Raji (cell line): ENCODE results near the gene SIRT7.

Experiments used
- POLR2A ChIP-seq: IDR thresholded peaks from 2 replicates; pipeline ENCODE4 v1.6.1; 2011; ENCODE audit warnings: low read depth, low read length, control low read depth; ENCODE audit not compliant: insufficient read depth

Gene SIRT7

DNA sequence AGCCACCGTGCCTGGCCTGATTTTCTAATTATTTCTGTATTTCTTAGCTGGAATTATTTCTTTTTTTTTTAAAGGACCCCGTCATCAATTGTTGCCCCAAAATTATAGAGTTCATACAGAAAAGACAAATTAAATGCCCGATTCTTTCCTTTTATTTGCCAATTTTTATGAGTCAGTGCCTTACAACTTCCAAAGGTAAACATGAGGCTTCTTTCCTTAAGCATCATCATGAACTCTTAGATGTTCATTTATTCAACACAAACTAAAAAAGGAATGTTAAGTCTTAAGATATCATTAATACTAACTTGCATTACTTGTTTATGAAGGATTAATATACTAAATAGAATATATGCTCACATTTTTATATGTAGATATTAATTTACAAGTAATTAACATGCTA lies 39.7 kb downstream of the SIRT7 start:
- no peak for TF ChIP-seq POLR2A

DNA sequence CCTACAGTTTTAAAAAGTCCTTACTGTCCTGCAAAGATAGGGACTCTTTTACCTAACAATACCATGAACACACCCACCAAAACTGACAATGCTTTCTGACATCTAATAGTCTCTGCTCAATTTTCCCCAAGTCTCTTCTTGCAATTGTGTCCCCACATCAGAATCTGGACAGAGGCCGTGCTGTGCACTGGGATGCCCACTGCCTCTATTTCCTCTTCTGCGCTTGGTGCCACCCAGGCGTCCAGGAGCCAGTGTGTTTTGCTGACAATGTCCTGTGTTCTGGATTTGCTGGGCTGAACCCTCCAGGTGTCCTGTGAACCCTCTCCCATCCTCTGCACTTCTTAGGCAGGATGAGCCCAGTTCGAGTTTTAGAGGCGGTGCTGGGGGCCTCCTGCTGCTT lies 40.4 kb downstream of the SIRT7 start:
- no peak for TF ChIP-seq POLR2A

DNA sequence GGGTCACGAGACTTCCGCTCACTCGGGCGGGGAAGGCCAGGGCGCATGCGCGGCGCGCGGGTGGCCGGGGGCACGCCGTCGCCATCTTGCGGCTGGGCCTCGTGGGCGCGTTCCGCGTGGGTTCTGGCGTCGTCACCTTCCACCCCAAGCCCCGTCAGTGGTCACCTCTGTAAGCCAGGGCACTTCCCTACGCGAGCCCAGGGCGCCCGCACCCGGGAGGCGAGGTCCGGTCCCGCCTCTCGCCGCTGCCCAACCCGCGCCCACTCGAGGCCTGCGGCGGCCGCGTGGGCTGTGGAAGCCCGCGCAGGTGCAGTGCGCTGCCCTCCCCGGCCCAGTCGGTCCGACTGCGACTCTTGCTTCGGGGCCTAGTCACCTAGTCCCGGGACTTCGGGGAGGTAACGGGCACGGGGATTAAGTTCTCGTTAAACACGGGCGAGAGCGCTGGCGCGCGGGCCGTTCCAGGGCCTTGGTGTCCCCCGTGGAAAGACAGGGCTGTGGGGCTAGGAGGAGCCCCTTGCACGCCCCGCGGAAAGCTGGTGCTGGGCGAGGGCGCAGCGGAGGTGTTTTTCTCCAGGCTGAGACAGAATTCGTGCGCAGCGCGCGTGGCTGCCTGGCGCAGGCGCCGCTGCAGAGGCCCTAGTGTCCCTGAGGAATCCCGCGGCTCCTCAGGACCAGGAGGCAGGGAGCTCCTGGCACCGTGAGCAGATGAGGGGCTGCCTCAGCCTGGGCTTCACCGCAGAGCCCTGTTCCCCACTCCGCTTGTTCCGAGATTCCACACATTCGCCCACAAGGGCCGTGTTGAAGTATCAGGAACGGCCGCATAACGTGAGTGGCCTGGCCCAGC lies 46.4 kb downstream of the SIRT7 start:
- TF ChIP-seq POLR2A, result peak; percentile 77

DNA sequence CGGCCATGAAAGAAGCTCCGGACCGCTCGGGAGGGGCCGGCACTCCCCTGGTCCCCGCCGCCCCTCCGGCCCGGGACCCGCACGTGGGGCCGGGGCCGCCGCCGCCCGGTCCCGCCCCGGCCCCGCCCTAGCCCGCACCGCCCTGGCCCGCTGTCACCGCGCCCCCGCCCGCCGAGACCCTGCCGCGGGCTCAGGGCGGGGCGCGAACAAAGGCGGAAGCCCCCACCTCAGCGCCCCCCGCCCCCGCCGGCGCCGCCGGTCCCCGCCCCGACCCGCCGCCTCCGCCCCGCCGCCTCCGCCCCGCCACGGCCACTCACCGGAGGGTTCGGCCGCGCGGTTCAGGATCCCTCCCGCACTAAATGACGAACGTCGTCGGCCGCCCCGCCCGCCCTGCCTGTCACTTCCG lies 47.0 kb downstream of the SIRT7 start, which contains the start of gene ARHGDIA:
Gene ARHGDIA (minus strand): TSS at position 357 of the 406 bp plus-strand sequence. CDS start 1,407 bp downstream, outside the sequence.
- TF ChIP-seq POLR2A, result no peak

DNA sequence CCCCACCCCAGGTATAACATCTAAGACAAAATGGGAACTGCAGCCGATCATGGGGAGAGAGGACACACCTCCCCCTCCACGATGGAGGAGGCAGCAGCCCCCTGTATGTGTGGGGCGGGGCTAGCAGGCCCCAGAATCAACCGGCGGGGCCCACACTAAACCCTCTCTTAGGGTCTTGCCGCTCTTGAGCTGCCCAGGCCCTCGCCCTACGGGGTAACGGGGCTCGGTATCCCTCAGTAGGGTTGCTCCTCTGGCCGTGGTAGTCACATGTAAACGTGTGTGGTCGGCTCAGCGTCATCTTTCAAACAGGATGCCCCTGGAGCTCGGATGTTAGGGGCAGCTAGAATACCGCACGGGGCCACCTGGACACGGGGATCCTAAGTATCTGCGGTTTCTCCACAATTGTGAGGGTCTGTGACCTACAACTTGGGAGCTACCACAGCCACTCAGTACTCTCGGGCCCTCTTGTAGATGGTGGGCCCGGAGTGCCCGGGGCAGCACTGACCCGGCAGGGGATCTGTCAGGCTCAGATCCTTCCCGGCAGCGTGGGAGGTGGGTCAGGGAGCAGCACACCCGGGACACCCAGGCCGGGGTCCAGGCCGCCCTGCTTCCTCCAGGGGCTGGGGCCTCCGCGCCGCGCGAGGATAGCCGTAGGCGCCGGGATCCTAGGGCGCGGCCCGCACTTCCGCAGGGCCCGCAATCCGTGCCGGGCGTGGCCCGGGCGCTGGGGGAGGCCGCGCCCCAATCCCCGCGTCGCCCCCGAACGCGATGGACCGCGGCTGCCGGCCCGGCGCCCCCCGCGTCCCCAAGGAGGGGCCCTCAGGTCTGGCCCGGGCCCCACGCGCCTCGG lies 47.6 kb downstream of the SIRT7 start:
- TF ChIP-seq POLR2A, result no peak

DNA sequence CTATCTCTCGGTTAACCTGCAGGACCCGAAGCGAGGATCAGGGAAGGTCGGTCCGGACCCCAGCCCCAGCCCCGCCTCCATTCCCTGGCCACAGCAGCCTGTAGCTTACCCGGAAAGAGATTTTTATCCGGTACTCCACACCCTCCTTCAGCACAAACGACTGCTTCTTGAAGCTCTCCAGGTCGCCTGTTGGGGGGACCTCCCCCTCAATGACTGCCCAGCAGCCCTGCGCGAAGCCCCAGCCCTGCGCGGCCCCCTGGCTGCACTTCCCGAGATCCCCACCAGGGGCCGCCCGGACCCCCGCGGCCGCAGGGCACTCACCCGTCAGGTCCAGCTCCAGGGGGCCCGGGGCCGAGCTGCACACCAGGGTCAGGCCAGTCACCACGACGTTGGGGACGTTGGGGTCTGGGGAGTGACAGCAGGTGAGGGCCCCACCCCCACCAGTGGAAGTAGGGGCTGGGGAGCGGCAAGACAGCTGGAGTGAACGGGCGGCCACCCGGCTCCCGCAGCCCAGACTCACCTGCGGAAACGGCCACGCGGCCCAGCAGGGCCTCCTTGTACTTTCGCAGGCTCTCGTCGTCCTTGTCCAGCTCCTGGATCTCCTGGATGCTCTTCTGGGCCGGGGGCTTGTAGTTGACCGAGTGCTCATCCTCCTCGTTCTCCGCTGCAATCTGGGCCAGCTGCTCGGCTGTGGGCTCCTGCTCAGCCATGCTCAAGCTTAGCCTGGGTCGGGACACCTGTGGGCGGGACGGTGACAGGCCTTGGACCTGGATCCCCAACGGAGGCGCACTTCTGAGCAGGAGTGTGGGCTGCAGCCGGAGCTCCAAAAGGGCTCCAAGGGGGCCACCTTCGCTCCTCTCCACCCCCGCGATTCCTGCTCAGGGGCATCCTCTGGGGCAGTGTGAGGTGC lies 48.5 kb downstream of the SIRT7 start:
- TF ChIP-seq POLR2A, result no peak

DNA sequence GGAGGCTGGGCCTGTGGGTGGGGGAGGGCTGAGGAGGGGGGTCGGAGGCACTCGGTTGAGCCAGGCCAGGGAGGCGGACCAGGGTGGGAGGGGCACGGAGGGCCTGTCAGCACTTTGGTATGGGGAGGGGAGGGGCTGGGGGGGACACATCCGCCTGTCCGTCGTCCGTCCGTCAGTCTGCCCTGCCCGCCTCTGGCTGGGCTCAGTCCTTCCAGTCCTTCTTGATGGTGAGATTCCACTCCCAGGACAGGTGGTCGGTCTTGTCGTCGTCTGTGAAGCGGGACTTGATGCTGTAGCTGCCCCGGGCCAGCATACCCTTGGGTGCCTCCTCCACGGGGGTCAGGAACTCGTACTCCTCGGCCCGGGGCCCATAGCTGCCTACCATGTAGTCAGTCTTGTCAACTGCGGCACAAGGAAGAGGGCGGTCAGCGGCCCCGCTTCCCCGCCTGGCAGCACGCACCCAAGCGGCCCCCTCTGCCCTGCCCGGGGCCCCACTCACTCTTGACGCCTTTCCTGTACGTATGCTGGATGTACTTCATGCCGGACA lies 49.2 kb downstream of the SIRT7 start:
- TF ChIP-seq POLR2A, result no peak

DNA sequence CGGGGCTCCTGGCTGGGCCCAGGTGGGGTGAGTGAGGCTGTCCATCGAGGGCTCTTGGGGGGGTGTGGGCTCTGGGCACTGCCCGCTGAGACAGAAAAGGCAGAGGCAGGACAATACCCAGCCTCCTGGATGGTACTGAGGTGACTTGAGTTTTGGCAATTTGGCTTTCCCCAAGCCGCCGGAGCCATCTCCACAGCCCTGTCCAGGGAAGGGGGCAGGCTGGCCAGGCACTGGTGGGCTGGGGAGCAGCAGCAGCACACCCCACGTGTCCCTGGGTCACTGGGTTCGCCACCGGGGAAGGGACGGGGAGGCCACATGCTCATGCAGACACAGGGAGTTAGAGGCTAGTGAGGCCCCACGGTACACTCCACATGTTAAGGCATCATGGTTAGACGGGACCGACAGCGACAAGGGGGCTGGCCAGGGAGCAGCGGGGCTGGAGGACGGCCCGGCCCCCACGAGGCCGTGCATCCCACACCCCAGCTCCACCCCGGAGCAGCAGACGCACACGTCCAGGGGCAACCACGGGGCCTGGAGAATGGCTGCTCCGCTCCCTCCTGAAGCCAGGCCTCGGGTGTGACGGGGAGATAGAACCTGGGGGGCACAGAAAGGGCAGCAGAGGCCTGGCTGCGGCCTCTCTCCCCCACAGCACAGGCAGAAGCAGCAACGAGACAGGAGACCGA lies 49.8 kb downstream of the SIRT7 start:
- peak; percentile 48; the same call in 1 of the 2 replicates for TF ChIP-seq POLR2A

DNA sequence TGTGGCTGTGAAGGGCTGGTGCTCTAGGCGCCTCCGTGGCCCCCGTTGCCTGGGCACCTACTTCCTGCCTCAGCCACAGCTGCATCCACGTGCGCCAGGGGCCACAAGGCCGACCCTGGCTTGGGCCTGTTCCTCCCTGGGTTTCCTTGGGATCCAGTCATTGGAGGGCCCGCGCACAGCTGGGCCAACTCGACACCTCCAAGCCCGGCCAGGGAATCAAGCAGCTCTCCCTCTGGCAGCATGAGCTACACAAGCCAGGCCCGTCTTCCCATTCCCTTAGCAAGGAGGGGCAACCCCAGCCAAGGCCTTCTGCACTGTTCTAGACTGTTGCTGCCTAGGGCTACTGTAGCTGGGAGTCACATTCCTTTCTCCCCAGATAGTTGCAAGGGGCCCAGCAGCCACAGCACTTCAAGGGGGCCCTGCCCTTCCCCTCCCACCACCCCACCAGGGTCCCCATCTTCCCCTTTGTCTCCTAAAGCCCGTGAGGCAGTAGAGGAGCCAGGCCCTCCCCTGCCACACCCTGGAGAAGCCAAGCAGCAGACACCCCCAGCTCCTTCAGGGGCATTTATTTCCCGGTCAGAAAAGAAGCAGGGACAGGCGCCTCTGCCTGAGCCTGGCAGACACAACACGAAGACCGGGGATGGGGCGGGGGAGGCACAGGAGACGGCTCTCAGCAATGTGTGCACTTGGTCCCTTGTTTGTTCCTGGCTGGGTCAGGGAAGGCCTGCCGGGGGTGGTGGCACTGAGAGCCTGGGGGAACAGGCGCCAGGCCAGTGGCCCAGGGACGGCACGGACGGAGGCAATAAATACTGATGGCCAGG lies 50.6 kb downstream of the SIRT7 start:
- peak; percentile 71 for TF ChIP-seq POLR2A

DNA sequence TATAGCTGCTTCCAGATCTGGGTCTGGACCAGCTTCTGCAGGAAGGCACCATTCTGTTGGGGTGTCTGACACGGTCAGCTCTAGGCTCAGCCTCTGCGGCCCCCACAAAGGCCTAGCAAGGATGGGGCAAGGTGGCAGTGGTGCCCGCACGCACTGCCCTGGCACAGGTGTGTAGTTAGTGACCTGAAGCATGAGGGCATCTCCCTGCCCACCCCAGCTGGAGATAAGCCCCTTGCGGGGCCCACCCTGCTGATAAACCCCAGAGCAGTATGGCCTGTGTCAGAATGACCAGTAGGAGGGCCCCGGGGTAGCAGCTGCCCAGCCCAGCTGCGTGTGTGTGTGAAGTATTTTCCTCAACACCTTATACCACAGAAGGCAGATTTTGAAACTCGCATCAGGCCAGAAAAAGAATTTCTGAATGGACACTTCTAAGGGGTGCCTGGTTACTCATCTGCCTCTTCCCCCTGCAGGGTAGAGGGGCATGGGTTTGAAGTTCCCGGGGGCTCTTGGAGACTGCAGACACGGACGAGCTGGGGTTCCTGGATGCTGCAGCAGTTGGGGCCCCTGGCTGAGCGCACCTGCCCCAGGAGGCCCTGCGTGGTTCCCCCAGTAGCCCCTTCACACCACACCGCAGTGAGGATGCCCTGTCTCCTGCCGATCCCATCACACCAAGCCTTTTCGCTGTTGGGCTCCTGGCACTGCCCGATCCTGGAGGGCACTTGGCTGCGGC lies 51.4 kb downstream of the SIRT7 start:
- 0 out of 2 replicates have a peak, but pooled peaks have one; percentile 56 for TF ChIP-seq POLR2A

DNA sequence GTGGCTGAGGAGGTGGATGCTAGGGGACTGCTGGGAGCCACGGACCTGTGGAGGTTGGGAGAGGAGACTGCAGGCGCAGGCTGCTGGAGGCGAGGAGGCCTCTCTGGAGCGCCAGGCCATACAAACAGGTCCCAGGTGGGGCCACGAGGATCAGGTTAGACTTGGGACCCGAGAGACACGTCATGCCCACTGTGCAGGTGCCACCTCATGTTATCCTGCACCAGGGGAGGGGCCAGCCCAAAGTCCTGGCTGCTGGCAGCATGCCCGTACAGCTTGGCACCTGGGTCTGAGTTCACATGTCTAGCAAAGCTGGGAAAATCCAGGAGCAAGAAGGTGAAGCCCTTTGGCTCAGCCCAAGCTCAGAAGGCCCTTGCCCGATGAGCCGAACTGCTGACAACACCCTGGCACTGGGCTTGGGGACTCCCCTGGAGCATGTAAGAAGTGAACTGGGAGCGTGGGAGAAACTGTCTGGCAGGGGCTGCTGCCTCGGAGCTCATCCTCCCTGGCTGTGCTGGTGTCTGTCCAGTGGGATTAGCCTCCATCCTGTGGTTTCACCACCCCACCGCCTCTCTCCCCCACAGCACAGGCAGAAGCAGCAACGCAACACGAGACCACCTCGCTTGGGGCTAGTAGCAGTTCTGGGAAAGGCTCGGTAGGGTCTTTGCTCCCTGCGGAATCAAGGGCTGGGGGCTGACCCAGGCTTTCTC lies 52.1 kb downstream of the SIRT7 start:
- no peak for TF ChIP-seq POLR2A

DNA sequence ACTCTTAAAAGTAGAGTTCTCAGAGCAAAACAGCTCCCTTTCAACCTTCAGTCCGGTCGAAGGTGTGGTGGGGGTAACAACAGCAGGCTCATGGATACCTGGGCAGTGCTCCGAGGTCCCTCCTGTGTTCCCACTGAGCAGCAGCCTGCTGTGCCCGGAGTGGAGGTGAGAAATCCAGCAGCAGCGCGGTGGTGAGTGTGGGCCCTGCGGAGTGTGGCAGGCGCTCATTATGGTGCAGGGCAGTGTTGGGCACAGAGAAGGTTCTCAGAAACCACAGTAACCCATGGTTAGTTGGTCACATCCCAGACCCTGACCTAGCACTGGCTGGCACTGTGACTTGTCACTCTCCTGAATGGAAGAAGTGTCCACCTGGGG lies 52.6 kb downstream of the SIRT7 start:
- TF ChIP-seq POLR2A, result no peak
